Lower leg skin (tissue), 4 donors: ENCODE measurements around the gene PRICKLE4. TPM values are rescaled to one million over a fixed set of nuclear protein-coding genes. Genes with fewer than 3 reads are reported as not detected.
A peak's percentile ranks its signal among the peaks of the same experiment; 100 is the strongest.

ENCODE experiments used
- DNase-seq, 2 donors: peaks; one replicate each; pipeline ENCODE4 v3.0.0-alpha.2; 2019; ENCODE audit warnings: low spot score in 2 of 2
- H3K4me3 ChIP-seq: fragments of 200-600 bp; sonication (generic); 2 replicates; pipeline ENCODE4 v1.5.1; 2017; ENCODE audit warnings: mild to moderate bottlenecking, low read depth; ENCODE audit not compliant: poor library complexity, severe bottlenecking
- CTCF ChIP-seq, 3 donors: fragments of 450-650 bp; IDR thresholded peaks; one replicate each; pipeline ENCODE4 v1.5.1; 2016; ENCODE audit warnings: antibody characterized with exemption in 3 of 3, mild to moderate bottlenecking in 3 of 3, moderate library complexity in 2 of 3
- POLR2A ChIP-seq, 2 donors: fragments of 450-650 bp; IDR thresholded peaks; one replicate each; pipeline ENCODE4 v1.6.1; 2016 to 2017; ENCODE audit warnings: antibody characterized with exemption in 2 of 2, mild to moderate bottlenecking in 1 of 2, moderate library complexity in 1 of 2
- WGBS, 2 donors: methylation state at CpG; one replicate each; pipeline ENCODE4 v1.1.5; 2018; 5-methylcytosine and 5-hydroxymethylcytosine counted together
- intact Hi-C: fragments of 100-400 bp; cut with DNase I; formaldehyde crosslinking; loops from one replicate; pipeline ENCODE4 v1.15.0; 2023; ENCODE audit warnings: low total_unique reads
- total RNA-seq, 4 donors: library from RNA; depleted of rRNA; stranded (reverse); fragments of >200 nt; gene quantifications; one replicate each; pipeline ENCODE4 v1.1.0, GENCODE V29; 2016

PRICKLE4 gene
- total RNA-seq, 4 donors from 2014 or later: 3.2 to 5.0 (median 3.9) TPM

GRCh38 chr6:41774841-41775240 lies 5.7 kb upstream of the PRICKLE4 start:
- TF ChIP-seq POLR2A (IDR thresholded peaks at IDR 0.05) (no peak), CTCF (IDR thresholded peaks at IDR 0.05) (no peak)
- WGBS, 2 donors: 77 to 86% methylated on average over 3 of the region's 3 CpGs
- intact Hi-C loops: no loop called here
- H3K4me3 ChIP-seq: no peak overlapping the region
- no peak for DNase-seq

GRCh38 chr6:41775293-41775882 lies 5.2 kb upstream of the PRICKLE4 start:
- WGBS, 2 donors: 91 to 97% methylated on average over 13 of the region's 13 CpGs
- TF ChIP-seq POLR2A (IDR thresholded peaks at IDR 0.05) (no peak), CTCF (IDR thresholded peaks at IDR 0.05) (no peak)
- intact Hi-C loops: no loop called here
- H3K4me3 ChIP-seq: no peak overlapping the region
- no peak for DNase-seq

- no peak overlapping the region for H3K4me3 ChIP-seq
- WGBS, 2 donors: 85 to 91% methylated on average over 5 of the region's 5 CpGs
- TF ChIP-seq POLR2A (IDR thresholded peaks at IDR 0.05) (no peak), CTCF (IDR thresholded peaks at IDR 0.05) (no peak)
- DNase-seq: no peak
- intact Hi-C loops: no loop called here
Observed at GRCh38 chr6:41777551-41778285, 2.9 kb upstream of the PRICKLE4 start.

GRCh38 chr6:41778895-41779294 lies 1.7 kb upstream of the PRICKLE4 start:
- 58 to 64% methylated on average over 6 of the region's 6 CpGs for WGBS, 2 donors
- peak overlapping the region; percentile 28 for H3K4me3 ChIP-seq
- DNase-seq: no peak
- intact Hi-C loops: no loop called here
- TF ChIP-seq CTCF (IDR thresholded peaks at IDR 0.05) (no peak), POLR2A (IDR thresholded peaks at IDR 0.05) (no peak)

GRCh38 chr6:41779336-41779735 lies 1.2 kb upstream of the PRICKLE4 start:
- intact Hi-C loops: no loop called here
- TF ChIP-seq POLR2A (IDR thresholded peaks at IDR 0.05): no peak
- no peak for TF ChIP-seq CTCF (IDR thresholded peaks at IDR 0.05)
- WGBS, 2 donors: 2 to 7% methylated on average over 10 to 15 of the region's 16 CpGs
- no peak for DNase-seq
- H3K4me3 ChIP-seq: peak overlapping the region; percentile 28
